Left hindlimb (tissue), 1 donor: Measurements from ENCODE around the gene PGAP6.
"Not testable (repeated sequence)": the region's sequence is repeated elsewhere in the genome, so short reads cannot be mapped to it uniquely, and the experiment has no call there.

Experiments used
- DNase-seq: peaks from one replicate; pipeline ENCODE4 v3.0.0-alpha.2; 2018

PGAP6 gene

GRCh38 chr16:366476-366875, 15.3 kb downstream of the PGAP6 start:
- DNase-seq, result peak; percentile 18

GRCh38 chr16:364595-365491, 16.9 kb downstream of the PGAP6 start:
- no peak for DNase-seq

GRCh38 chr16:363766-364490, 17.9 kb downstream of the PGAP6 start:
- DNase-seq, result no peak

- no peak for DNase-seq
Measured at GRCh38 chr16:363110-363765, 18.5 kb downstream of the PGAP6 start.

- DNase-seq, result not testable (repeated sequence)
Measured at GRCh38 chr16:362702-362999, 19.1 kb downstream of the PGAP6 start.

GRCh38 chr16:361872-362701, 19.7 kb downstream of the PGAP6 start:
- DNase-seq, result no peak

GRCh38 chr16:361341-361871, 20.4 kb downstream of the PGAP6 start:
- no peak for DNase-seq

- no peak for DNase-seq
Measured at GRCh38 chr16:360698-361336, 21.0 kb downstream of the PGAP6 start.

- DNase-seq, result no peak
Measured at GRCh38 chr16:359871-360697, 21.7 kb downstream of the PGAP6 start.

GRCh38 chr16:359067-359763, 22.6 kb downstream of the PGAP6 start:
- no peak for DNase-seq

GRCh38 chr16:356741-357140, 25.0 kb downstream of the PGAP6 start:
- no peak for DNase-seq

GRCh38 chr16:354971-355461, 26.8 kb downstream of the PGAP6 start:
- DNase-seq, result no peak

- DNase-seq, result no peak
Measured at GRCh38 chr16:354291-354881, 27.4 kb downstream of the PGAP6 start.

- DNase-seq, result no peak
Measured at GRCh38 chr16:353404-354290, 28.1 kb downstream of the PGAP6 start.

GRCh38 chr16:352547-353403, 29.0 kb downstream of the PGAP6 start, which contains the start of gene AXIN1:
AXIN1 (minus strand) TSS chr16:352723; CDS start chr16:347025, 5,698 bp downstream.
- peak; percentile 96 for DNase-seq

- DNase-seq, result peak; percentile 50
Measured at GRCh38 chr16:351804-352520, 29.8 kb downstream of the PGAP6 start.

- DNase-seq, result no peak
Measured at GRCh38 chr16:350203-350602, 31.6 kb downstream of the PGAP6 start.
